ENCODE results near the gene FCN1.

FCN1 gene

GRCh38 chr9:134933076-134933659, 15.5 kb upstream of the FCN1 start:
- H3K9me2 ChIP-seq (replicated peaks; ENCODE audit: insufficient read depth, low read length) = no peaks in the 10 kb centered on the region
- no peaks in the 10 kb centered on the region for H3K9me3 ChIP-seq (ENCODE audit: insufficient read depth, low read length)
- H3K27me3 ChIP-seq (ENCODE audit: low read length) = no peaks in the 10 kb centered on the region
- H3K36me3 ChIP-seq (ENCODE audit: low read length) = no peaks in the 10 kb centered on the region
- H3K4me2 ChIP-seq (ENCODE audit: low read depth, low read length, poor library complexity, severe bottlenecking) = no peak overlapping the region
- H3K9ac ChIP-seq (ENCODE audit: low read length) = no peak overlapping the region; the same call in 1 of the 2 replicates
- H3K27ac ChIP-seq (ENCODE audit: low read depth, low read length) = peak overlapping the region; percentile 24; the same call in 1 of the 2 replicates
- no peaks in the 10 kb centered on the region for H3K79me2 ChIP-seq (ENCODE audit: insufficient read depth, low read length)
- TF ChIP-seq CTCF (IDR thresholded peaks at IDR 0.05; ENCODE audit: insufficient read depth, low read length, poor library complexity, severe bottlenecking) (no peak), EZH2phosphoT487 (conservative IDR thresholded peaks at IDR 0.05; ENCODE audit: low read length) (no peak)
- no peaks in the 10 kb centered on the region for H4K20me1 ChIP-seq (ENCODE audit: low read depth, low read length)
- no peak overlapping the region for H3K4me3 ChIP-seq (ENCODE audit: insufficient read depth, low read length, poor library complexity, severe bottlenecking)
- H2AFZ ChIP-seq (ENCODE audit: low read depth, low read length, severe bottlenecking) = no peak overlapping the region
- peaks cover 31% of the 10 kb centered on the region for H3F3A ChIP-seq (ENCODE audit: insufficient read depth)

GRCh38 chr9:134932606-134933005, 14.9 kb upstream of the FCN1 start:
- H3K79me2 ChIP-seq (ENCODE audit: insufficient read depth, low read length) = no peaks in the 10 kb centered on the region
- no peaks in the 10 kb centered on the region for H3K9me3 ChIP-seq (ENCODE audit: insufficient read depth, low read length)
- H3K9ac ChIP-seq (ENCODE audit: low read length) = no peak overlapping the region; the same call in 1 of the 2 replicates
- no peaks in the 10 kb centered on the region for H3K36me3 ChIP-seq (ENCODE audit: low read length)
- no peaks in the 10 kb centered on the region for H3K27me3 ChIP-seq (ENCODE audit: low read length)
- no peaks in the 10 kb centered on the region for H3K9me2 ChIP-seq (replicated peaks; ENCODE audit: insufficient read depth, low read length)
- H4K20me1 ChIP-seq (ENCODE audit: low read depth, low read length) = no peaks in the 10 kb centered on the region
- H3F3A ChIP-seq (ENCODE audit: insufficient read depth) = peaks cover 34% of the 10 kb centered on the region
- H3K4me2 ChIP-seq (ENCODE audit: low read depth, low read length, poor library complexity, severe bottlenecking) = peak overlapping the region; percentile 60
- H2AFZ ChIP-seq (ENCODE audit: low read depth, low read length, severe bottlenecking) = no peak overlapping the region
- H3K4me3 ChIP-seq (ENCODE audit: insufficient read depth, low read length, poor library complexity, severe bottlenecking) = no peak overlapping the region
- no peak for TF ChIP-seq EZH2phosphoT487 (conservative IDR thresholded peaks at IDR 0.05; ENCODE audit: low read length)
- TF ChIP-seq CTCF (IDR thresholded peaks at IDR 0.05; ENCODE audit: insufficient read depth, low read length, poor library complexity, severe bottlenecking) = no peak
- H3K27ac ChIP-seq (ENCODE audit: low read depth, low read length) = peak overlapping the region; percentile 24

- no peaks in the 10 kb centered on the region for H3K79me2 ChIP-seq (ENCODE audit: insufficient read depth, low read length)
- no peaks in the 10 kb centered on the region for H3K9me3 ChIP-seq (ENCODE audit: insufficient read depth, low read length)
- H3K9ac ChIP-seq (ENCODE audit: low read length) = no peak overlapping the region
- H3K27me3 ChIP-seq (ENCODE audit: low read length) = no peaks in the 10 kb centered on the region
- H4K20me1 ChIP-seq (ENCODE audit: low read depth, low read length) = no peaks in the 10 kb centered on the region
- no peak for TF ChIP-seq EZH2phosphoT487 (conservative IDR thresholded peaks at IDR 0.05; ENCODE audit: low read length)
- TF ChIP-seq CTCF (IDR thresholded peaks at IDR 0.05; ENCODE audit: insufficient read depth, low read length, poor library complexity, severe bottlenecking) = no peak
- H3K4me3 ChIP-seq (ENCODE audit: insufficient read depth, low read length, poor library complexity, severe bottlenecking) = no peak overlapping the region
- H3K27ac ChIP-seq (ENCODE audit: low read depth, low read length) = peak overlapping the region; percentile 89
- H3K9me2 ChIP-seq (replicated peaks; ENCODE audit: insufficient read depth, low read length) = no peaks in the 10 kb centered on the region
- H2AFZ ChIP-seq (ENCODE audit: low read depth, low read length, severe bottlenecking) = no peak overlapping the region
- H3F3A ChIP-seq (ENCODE audit: insufficient read depth) = peaks cover 30% of the 10 kb centered on the region
- peak overlapping the region; percentile 60 for H3K4me2 ChIP-seq (ENCODE audit: low read depth, low read length, poor library complexity, severe bottlenecking)
- H3K36me3 ChIP-seq (ENCODE audit: low read length) = no peaks in the 10 kb centered on the region
These were observed 14.5 kb upstream of the FCN1 start for GRCh38 chr9:134932171-134932570.

Data from SU-DHL-6 (cell line).